Right lobe of liver (tissue), 4 donors: ENCODE results near the gene DDOST.

Source experiments
- CTCF ChIP-seq, 4 donors: fragments of 200-600 bp in 3 of 4; fragments of 450-650 bp in 1 of 4; IDR thresholded peaks; one replicate each; pipeline versions ENCODE4 v1.5.1 to v1.8.0; 2016 to 2022; ENCODE audit warnings: antibody characterized with exemption in 4 of 4, mild to moderate bottlenecking in 2 of 4
- POLR2A ChIP-seq: fragments of 450-650 bp; IDR thresholded peaks from one replicate; pipeline ENCODE4 v1.6.1; 2017; ENCODE audit warnings: antibody characterized with exemption, mild to moderate bottlenecking
- donor health status: DM: no; HTN: no; CAD: no.
- donor health status: DM: no; HTN: no; CAD: no.
- donor health status: DM: no; HTN: yes; CAD: no.

DNA sequence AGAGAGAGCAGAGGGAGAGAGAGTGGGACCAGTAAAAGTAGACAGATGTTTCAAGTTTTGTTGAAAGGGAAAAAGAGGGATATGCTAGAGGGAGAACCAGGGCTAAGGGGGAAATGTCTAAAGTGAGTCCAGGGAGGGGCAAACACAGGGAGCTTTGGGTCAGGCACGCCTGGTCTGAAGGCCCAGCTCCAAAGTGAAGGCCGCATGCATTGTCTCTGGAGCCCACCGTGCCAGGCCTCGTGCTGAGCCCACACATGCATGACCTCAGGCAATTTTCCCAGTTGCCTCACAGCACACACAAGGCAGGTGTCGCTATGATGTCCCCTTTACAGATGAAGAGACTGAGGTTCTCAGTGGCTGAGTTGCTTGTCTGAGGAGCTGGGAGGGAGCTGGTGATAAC lies 40.7 kb upstream of the DDOST start:
- no peak for TF ChIP-seq CTCF (IDR thresholded peaks at IDR 0.05)
- TF ChIP-seq POLR2A = no peak
